ENCODE results near the gene GSTO1. TPM values are rescaled to one million over a fixed set of nuclear protein-coding genes. Genes with fewer than 3 reads are reported as not detected.

The GSTO1 gene
- total RNA-seq, 5 donors from 2014 or later (not counting 1 experiment from before 2014, with no cell fraction given), result 19.9 to 61.5 (median 46.2) TPM

DNA sequence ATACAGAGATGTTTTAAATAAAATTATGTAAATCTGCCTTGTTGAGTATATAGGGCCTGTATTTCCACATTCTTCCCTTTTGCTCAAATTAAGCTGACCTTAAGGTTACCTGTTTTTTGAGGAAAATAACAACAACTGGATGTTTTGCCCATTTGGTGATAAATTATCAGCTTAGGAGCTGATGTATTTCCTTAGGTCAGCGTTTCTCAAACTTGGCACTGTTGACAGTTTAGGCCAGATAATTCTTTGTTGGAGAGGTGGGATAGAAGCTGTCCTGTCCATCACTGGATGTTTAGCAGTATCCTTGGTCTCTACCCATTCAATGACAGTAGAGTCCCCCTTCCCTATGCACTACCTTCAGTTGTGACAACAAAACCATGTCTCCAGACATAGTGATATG, 21.5 kb downstream of the GSTO1 start:
- H3K27me3 ChIP-seq (replicated peaks in 1 of 2; ENCODE audit: control insufficient read depth in 2 of 2, extremely low read depth in 1 of 2, insufficient read depth in 2 of 2, low read length in 1 of 2), result peaks cover 0 to 22% of the 10 kb centered on the region in 2 experiments
- no peak for ATAC-seq (replicated peaks in 1 of 4)
- H3K27ac ChIP-seq (ENCODE audit: low read length), result no peak overlapping the region
- no peak overlapping the region for H3K4me3 ChIP-seq (ENCODE audit: control insufficient read depth in 1 of 2, extremely low read depth in 1 of 2, low read length in 1 of 2)
- peaks cover 5 to 11% of the 10 kb centered on the region in 2 donors for H3K27me3 Mint-ChIP-seq
- H3K4me1 ChIP-seq (ENCODE audit: control insufficient read depth in 1 of 2, extremely low read depth in 1 of 2, insufficient read depth in 2 of 2, low read length in 2 of 2), result peaks cover 0 to 9% of the 10 kb centered on the region in 2 experiments
- no peak overlapping the region for H3K4me3 Mint-ChIP-seq
- peaks cover 4% of the 10 kb centered on the region in 3 donors for H3K4me1 Mint-ChIP-seq
- DNase-seq, result no peak
- ChIA-PET POLR2A (interaction anchor here in 1 of 2 donors (0.5 kb wide), 1 partner anchor 47 kb away, joined by 3 read pairs; no protein-coding TSS in a partner anchor), CTCF (interaction anchor here (0.6 to 3.8 kb wide), 4 partner anchors 15 to 387 kb away, joined by 4 to 55 read pairs (median 27); partner anchors contain the start of gene CFAP58 (in 1 of the 2))
- no peaks in the 10 kb centered on the region for H3K9me3 Mint-ChIP-seq
- no peak overlapping the region for H3K27ac Mint-ChIP-seq
- no peaks in the 10 kb centered on the region for H3K36me3 ChIP-seq (ENCODE audit: control insufficient read depth in 2 of 2, extremely low read depth in 1 of 2, insufficient read depth in 1 of 2, low read length in 1 of 2)
- no peaks in the 10 kb centered on the region for H3K36me3 Mint-ChIP-seq
- WGBS (ENCODE audit: insufficient coverage), result no CpG with 5 or more reads among the region's 1 CpG
- no peaks in the 10 kb centered on the region for H3K9me3 ChIP-seq

DNA sequence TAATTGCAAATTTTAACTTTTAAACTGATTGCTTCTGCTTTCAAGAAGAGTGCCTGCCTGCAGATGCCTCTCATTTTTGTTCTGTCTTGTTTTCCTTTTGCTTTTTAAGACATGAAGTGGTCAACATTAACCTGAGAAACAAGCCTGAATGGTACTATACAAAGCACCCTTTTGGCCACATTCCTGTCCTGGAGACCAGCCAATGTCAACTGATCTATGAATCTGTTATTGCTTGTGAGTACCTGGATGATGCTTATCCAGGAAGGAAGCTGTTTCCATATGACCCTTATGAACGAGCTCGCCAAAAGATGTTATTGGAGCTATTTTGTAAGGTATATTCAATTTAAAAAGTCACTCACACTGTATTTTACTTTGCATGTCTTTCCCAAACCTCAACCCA, 23.1 kb downstream of the GSTO1 start:
- peaks cover 5 to 14% of the 10 kb centered on the region in 2 donors for H3K27me3 Mint-ChIP-seq
- H3K4me3 ChIP-seq (ENCODE audit: control insufficient read depth in 1 of 2, extremely low read depth in 1 of 2, low read length in 1 of 2), result no peak overlapping the region
- H3K4me3 Mint-ChIP-seq, result no peak overlapping the region
- no peak for DNase-seq
- POLR2A ChIA-PET, result interaction anchor here in 1 of 2 donors (0.9 kb wide), 1 partner anchor 14 kb away, joined by 3 read pairs; no protein-coding TSS in a partner anchor
- CTCF ChIA-PET, result interaction anchor here (1.1 to 1.4 kb wide), 3 partner anchors 12 to 73 kb away, joined by 3 to 4 read pairs (median 3); no protein-coding TSS in a partner anchor
- H3K9me3 ChIP-seq, result no peaks in the 10 kb centered on the region
- H3K27me3 ChIP-seq (replicated peaks in 1 of 2; ENCODE audit: control insufficient read depth in 2 of 2, extremely low read depth in 1 of 2, insufficient read depth in 2 of 2, low read length in 1 of 2), result peaks cover 0 to 22% of the 10 kb centered on the region in 2 experiments
- WGBS (ENCODE audit: insufficient coverage), result no CpG with 5 or more reads among the region's 2 CpGs
- no peak overlapping the region for H3K27ac ChIP-seq (ENCODE audit: low read length)
- H3K27ac Mint-ChIP-seq, result no peak overlapping the region
- peaks cover 0 to 9% of the 10 kb centered on the region in 2 experiments for H3K4me1 ChIP-seq (ENCODE audit: control insufficient read depth in 1 of 2, extremely low read depth in 1 of 2, insufficient read depth in 2 of 2, low read length in 2 of 2)
- H3K4me1 Mint-ChIP-seq, result peaks cover 4% of the 10 kb centered on the region in 3 donors
- no peaks in the 10 kb centered on the region for H3K36me3 ChIP-seq (ENCODE audit: control insufficient read depth in 2 of 2, extremely low read depth in 1 of 2, insufficient read depth in 1 of 2, low read length in 1 of 2)
- no peak for ATAC-seq (replicated peaks in 1 of 4)
- H3K9me3 Mint-ChIP-seq, result no peaks in the 10 kb centered on the region
- no peaks in the 10 kb centered on the region for H3K36me3 Mint-ChIP-seq

- no peak overlapping the region for H3K4me3 ChIP-seq (ENCODE audit: control insufficient read depth in 1 of 2, extremely low read depth in 1 of 2, low read length in 1 of 2)
- H3K4me1 ChIP-seq (ENCODE audit: control insufficient read depth in 1 of 2, extremely low read depth in 1 of 2, insufficient read depth in 2 of 2, low read length in 2 of 2), result peaks cover 0 to 5% of the 10 kb centered on the region in 2 experiments
- no peak overlapping the region for H3K4me3 Mint-ChIP-seq
- H3K36me3 ChIP-seq (ENCODE audit: control insufficient read depth in 2 of 2, extremely low read depth in 1 of 2, insufficient read depth in 1 of 2, low read length in 1 of 2), result no peaks in the 10 kb centered on the region
- no peak overlapping the region for H3K27ac ChIP-seq (ENCODE audit: low read length)
- H3K27me3 ChIP-seq (replicated peaks in 1 of 2; ENCODE audit: control insufficient read depth in 2 of 2, extremely low read depth in 1 of 2, insufficient read depth in 2 of 2, low read length in 1 of 2), result peaks cover 0 to 19% of the 10 kb centered on the region in 2 experiments
- ChIA-PET POLR2A (interaction anchor here in 1 of 2 donors (0.5 to 0.7 kb wide), 3 partner anchors 10 to 89 kb away, joined by 3 to 16 read pairs (median 4); no protein-coding TSS in a partner anchor), CTCF (interaction anchor here (0.6 to 1.6 kb wide), 9 partner anchors 9 to 74 kb away, joined by 3 to 15 read pairs (median 4); partner anchors contain the start of genes CFAP58 (in 1 of the 2) and GSTO2 (in 1 of the 2))
- DNase-seq (no peak), ATAC-seq (replicated peaks in 1 of 4) (no peak)
- no peak overlapping the region for H3K27ac Mint-ChIP-seq
- WGBS (ENCODE audit: insufficient coverage), result no CpG with 5 or more reads among the region's 3 CpGs
- H3K4me1 Mint-ChIP-seq, result peaks cover under 1 to 1% (median under 1%) of the 10 kb centered on the region in 3 donors
- no peaks in the 10 kb centered on the region for H3K9me3 Mint-ChIP-seq
- H3K27me3 Mint-ChIP-seq, result peaks cover 5 to 14% of the 10 kb centered on the region in 2 donors
- no peaks in the 10 kb centered on the region for H3K9me3 ChIP-seq
- H3K36me3 Mint-ChIP-seq, result no peaks in the 10 kb centered on the region
Measured at GRCh38 chr10:104279550-104280259, 25.0 kb downstream of the GSTO1 start.

- Mint-ChIP-seq H3K4me3 (no peak overlapping the region), H3K27ac (no peak overlapping the region), H3K27me3 (peaks cover 5% of the 10 kb centered on the region in 2 donors), H3K4me1 (no peaks in the 10 kb centered on the region), H3K36me3 (no peaks in the 10 kb centered on the region), H3K9me3 (no peaks in the 10 kb centered on the region)
- ATAC-seq (replicated peaks in 1 of 4) (no peak), DNase-seq (no peak)
- CTCF ChIA-PET, result interaction anchor here in 1 of 2 donors (0.6 kb wide), 1 partner anchor 70 kb away, joined by 3 read pairs; no protein-coding TSS in a partner anchor
- H3K27ac ChIP-seq (ENCODE audit: low read length), result no peak overlapping the region
- POLR2A ChIA-PET, result interaction anchor here in 1 of 2 donors (0.6 kb wide), 1 partner anchor 1033 kb away, joined by 7 read pairs; no protein-coding TSS in a partner anchor
- no peaks in the 10 kb centered on the region for H3K4me1 ChIP-seq (ENCODE audit: control insufficient read depth in 1 of 2, extremely low read depth in 1 of 2, insufficient read depth in 2 of 2, low read length in 2 of 2)
- H3K36me3 ChIP-seq (ENCODE audit: control insufficient read depth in 2 of 2, extremely low read depth in 1 of 2, insufficient read depth in 1 of 2, low read length in 1 of 2), result no peaks in the 10 kb centered on the region
- 87% methylated on average over 3 of the region's 3 CpGs for WGBS (ENCODE audit: insufficient coverage)
- no peaks in the 10 kb centered on the region for H3K9me3 ChIP-seq
- H3K4me3 ChIP-seq (ENCODE audit: control insufficient read depth in 1 of 2, extremely low read depth in 1 of 2, low read length in 1 of 2), result no peak overlapping the region
- H3K27me3 ChIP-seq (replicated peaks in 1 of 2; ENCODE audit: control insufficient read depth in 2 of 2, extremely low read depth in 1 of 2, insufficient read depth in 2 of 2, low read length in 1 of 2), result peaks cover 0 to 10% of the 10 kb centered on the region in 2 experiments
Measured at GRCh38 chr10:104281694-104282093, 27.0 kb downstream of the GSTO1 start.

GRCh38 chr10:104284846-104285245, 30.2 kb downstream of the GSTO1 start:
- H3K4me3 Mint-ChIP-seq, result no peak overlapping the region
- peaks cover 0 to 9% of the 10 kb centered on the region in 2 experiments for H3K27me3 ChIP-seq (replicated peaks in 1 of 2; ENCODE audit: control insufficient read depth in 2 of 2, extremely low read depth in 1 of 2, insufficient read depth in 2 of 2, low read length in 1 of 2)
- CTCF ChIA-PET, result no interaction called here

DNA sequence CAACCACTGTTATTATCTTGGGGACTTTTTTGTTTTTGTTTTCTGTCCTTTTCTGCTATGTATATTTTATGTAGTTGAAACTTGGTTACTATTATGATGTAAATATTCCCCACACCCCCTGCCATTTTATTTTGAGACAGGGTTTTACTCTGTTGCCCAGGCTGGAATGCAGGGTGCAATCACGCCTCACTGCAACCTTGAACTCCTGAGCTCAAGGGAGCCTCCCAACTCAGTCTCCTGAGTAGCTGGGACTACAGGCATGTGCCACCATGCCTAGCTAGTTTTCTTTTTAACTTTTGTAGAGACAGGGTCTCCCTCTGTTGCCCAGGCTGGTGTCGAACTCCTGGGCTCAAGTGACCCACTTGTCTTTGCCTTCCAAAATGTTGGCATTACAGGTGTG, 32.2 kb downstream of the GSTO1 start:
- Histone ChIP-seq H3K27ac (ENCODE audit: low read length) (no peak overlapping the region), H3K36me3 (ENCODE audit: control insufficient read depth in 2 of 2, extremely low read depth in 1 of 2, insufficient read depth in 1 of 2, low read length in 1 of 2) (no peaks in the 10 kb centered on the region), H3K4me1 (ENCODE audit: control insufficient read depth in 1 of 2, extremely low read depth in 1 of 2, insufficient read depth in 2 of 2, low read length in 2 of 2) (peaks cover 0 to 7% of the 10 kb centered on the region in 2 experiments), H3K4me3 (ENCODE audit: control insufficient read depth in 1 of 2, extremely low read depth in 1 of 2, low read length in 1 of 2) (no peak overlapping the region), H3K27me3 (replicated peaks in 1 of 2; ENCODE audit: control insufficient read depth in 2 of 2, extremely low read depth in 1 of 2, insufficient read depth in 2 of 2, low read length in 1 of 2) (peaks cover 0 to 19% of the 10 kb centered on the region in 2 experiments), H3K9me3 (no peaks in the 10 kb centered on the region)
- Mint-ChIP-seq H3K27me3 (peaks cover 14 to 16% of the 10 kb centered on the region in 2 donors), H3K4me1 (peaks cover 5 to 7% (median 5%) of the 10 kb centered on the region in 3 donors), H3K4me3 (no peak overlapping the region), H3K27ac (no peak overlapping the region), H3K9me3 (no peaks in the 10 kb centered on the region), H3K36me3 (no peaks in the 10 kb centered on the region)
- no peak for DNase-seq
- ATAC-seq (replicated peaks in 1 of 4), result no peak
- 100% methylated on average over 1 of the region's 2 CpGs for WGBS (ENCODE audit: insufficient coverage)
- ChIA-PET POLR2A (no interaction called here), CTCF (interaction anchor here in 1 of 2 donors (1.2 to 1.7 kb wide), 5 partner anchors 9 to 65 kb away, joined by 4 to 7 read pairs (median 4); partner anchors contain the start of gene ITPRIP)

More at GRCh38 chr10:104284846-104285245, 30.2 kb downstream of the GSTO1 start:
- POLR2A ChIA-PET, result no interaction called here
- no peaks in the 10 kb centered on the region for H3K4me1 ChIP-seq (ENCODE audit: control insufficient read depth in 1 of 2, extremely low read depth in 1 of 2, insufficient read depth in 2 of 2, low read length in 2 of 2)
- 89% methylated on average over 4 of the region's 7 CpGs for WGBS (ENCODE audit: insufficient coverage)
- Mint-ChIP-seq H3K27ac (no peak overlapping the region), H3K4me1 (no peaks in the 10 kb centered on the region), H3K27me3 (peaks cover 8% of the 10 kb centered on the region in 2 donors), H3K36me3 (no peaks in the 10 kb centered on the region), H3K9me3 (no peaks in the 10 kb centered on the region)
- no peak overlapping the region for H3K27ac ChIP-seq (ENCODE audit: low read length)
- DNase-seq (no peak), ATAC-seq (replicated peaks in 1 of 4) (no peak)
- H3K36me3 ChIP-seq (ENCODE audit: control insufficient read depth in 2 of 2, extremely low read depth in 1 of 2, insufficient read depth in 1 of 2, low read length in 1 of 2), result no peaks in the 10 kb centered on the region
- no peaks in the 10 kb centered on the region for H3K9me3 ChIP-seq
- no peak overlapping the region for H3K4me3 ChIP-seq (ENCODE audit: control insufficient read depth in 1 of 2, extremely low read depth in 1 of 2, low read length in 1 of 2)

Measured in T-cell (primary cell).